HCT116 (cell line): ENCODE measurements around the gene YTHDF1. TPM values are rescaled to one million over a fixed set of nuclear protein-coding genes. Genes with fewer than 3 reads are reported as not detected.

Experiments used
- ATAC-seq: fragments of 200-7000 bp; cut with Tn5 transposase; 2 replicates; pipeline ENCODE4 v1.9.1; 2020; ENCODE audit warnings: mild to moderate bottlenecking, moderate library complexity
- BruUV-seq: library from RNA; stranded (reverse); fragments of 400-500 nt; replicated peaks from 2 replicates; lab custom pipeline; 2021; lab: Mats Ljungman, UMichigan
- CTCF ChIA-PET: fragments of 300-600 bp; sonication (Branson Sonifier 250); formaldehyde crosslinking; loops from one replicate; lab custom pipeline; 2021; ENCODE audit warnings: antibody characterized with exemption; lab: Charles Lee
- POLR2A ChIA-PET: fragments of 300-600, 350-600 bp; sonication (Branson Sonifier 250); formaldehyde crosslinking; loops from one replicate; lab custom pipeline; 2021; ENCODE audit warnings: antibody characterized with exemption; lab: Charles Lee
- RAD21 ChIA-PET, 2 experiments: fragments of 300-600 bp; sonication (Branson Sonifier 250); formaldehyde crosslinking; loops; one replicate each; lab custom pipeline; 2023; ENCODE audit warnings: low total read pairs in 2 of 2; ENCODE audit not compliant: uncharacterized antibody in 2 of 2, unreplicated experiment in 2 of 2, low non-redundant PET in 1 of 2; lab: Charles Lee
- DNase-seq: peaks from one replicate; pipeline ENCODE4 v3.0.0-alpha.2; 2010; ENCODE audit warnings: low read depth, low spot score
- H2AFZ ChIP-seq: fragments of 200-600 bp; shearing (Covaris generic), sonication (generic); 2 replicates; pipeline ENCODE4 v1.6.1; 2017; ENCODE audit warnings: low read depth, mixed run types, mixed read lengths, antibody characterized with exemption, low read length; ENCODE audit not compliant: poor library complexity, severe bottlenecking
- H3K27ac ChIP-seq: 2 replicates; pipeline ENCODE4 v1.5.1; 2012; ENCODE audit warnings: low read depth, low read length
- H3K27me3 ChIP-seq: fragments of 200-600 bp; sonication (generic); 2 replicates; pipeline ENCODE4 v1.6.1; 2016; ENCODE audit warnings: mixed run types, low read length, mixed read lengths; ENCODE audit not compliant: insufficient read depth
- H3K36me3 ChIP-seq, 2 experiments: fragments of 200-500 bp in 1 of 2; fragments of 200-600 bp in 1 of 2; sonication (Bioruptor generic) in 1 of 2; sonication (generic) in 1 of 2; 2 replicates each; pipeline versions ENCODE4 v1.5.1 to v1.6.1; 2014 to 2016; ENCODE audit warnings: low read length in 2 of 2, inconsistent platforms in 1 of 2, mixed read lengths in 1 of 2, mixed run types in 1 of 2; ENCODE audit not compliant: insufficient read depth in 2 of 2, control insufficient read depth in 1 of 2
- H3K4me1 ChIP-seq, 2 experiments: fragments of 200-600 bp in 1 of 2; sonication (generic) in 1 of 2; 2 replicates each; pipeline versions ENCODE4 v1.5.1 to v1.6.1; 2012 to 2017; ENCODE audit warnings: low read length in 2 of 2, inconsistent platforms in 1 of 2, mild to moderate bottlenecking in 1 of 2, mixed read lengths in 1 of 2, mixed run types in 1 of 2, moderate library complexity in 1 of 2; ENCODE audit not compliant: insufficient read depth in 2 of 2, control insufficient read depth in 1 of 2
- H3K4me2 ChIP-seq: fragments of 200-600 bp; sonication (generic); 2 replicates; pipeline ENCODE4 v1.6.1; 2017; ENCODE audit warnings: mixed run types, low read length, mixed read lengths
- H3K4me3 ChIP-seq, 2 experiments: fragments of 200-600 bp in 1 of 2; sonication (generic) in 1 of 2; replicated peaks in 1 of 2; 2 replicates each; pipeline ENCODE4 v1.5.1; 2011 to 2016; ENCODE audit warnings: low read length in 2 of 2, control low read depth in 1 of 2, low read depth in 1 of 2, mild to moderate bottlenecking in 1 of 2, mixed read lengths in 1 of 2, mixed run types in 1 of 2
- H3K79me2 ChIP-seq: fragments of 200-600 bp; sonication (generic); 2 replicates; pipeline ENCODE4 v1.6.1; 2017; ENCODE audit warnings: mild to moderate bottlenecking, mixed run types, low read length, moderate library complexity, mixed read lengths; ENCODE audit not compliant: insufficient read depth
- H3K9ac ChIP-seq: fragments of 200-600 bp; sonication (generic); 2 replicates; pipeline ENCODE4 v1.6.1; 2016; ENCODE audit warnings: low read length, mixed read lengths
- H3K9me2 ChIP-seq: fragments of 200-600 bp; sonication (generic), shearing (Covaris generic); 2 replicates; pipeline ENCODE4 v1.6.1; 2017; ENCODE audit warnings: mixed run types, mild to moderate bottlenecking, moderate library complexity; ENCODE audit not compliant: insufficient read depth
- H3K9me3 ChIP-seq, 2 experiments: fragments of 200-500 bp in 1 of 2; fragments of 200-600 bp in 1 of 2; sonication (Bioruptor generic) in 1 of 2; sonication (generic) in 1 of 2; 2 replicates each; pipeline ENCODE4 v1.6.1; 2014 to 2017; ENCODE audit warnings: low read length in 2 of 2, mixed read lengths in 2 of 2, inconsistent platforms in 1 of 2, low read depth in 1 of 2, mild to moderate bottlenecking in 1 of 2, mixed run types in 1 of 2, moderate library complexity in 1 of 2; ENCODE audit not compliant: control insufficient read depth in 1 of 2, insufficient read depth in 1 of 2
- H4K20me1 ChIP-seq: fragments of 200-600 bp; sonication (generic), shearing (Covaris generic); 2 replicates; pipeline ENCODE4 v1.6.1; 2017; ENCODE audit warnings: mixed run types, mild to moderate bottlenecking, moderate library complexity; ENCODE audit not compliant: insufficient read depth
- CBX3 ChIP-seq: IDR thresholded peaks from 2 replicates; pipeline ENCODE4 v1.6.1; 2012; ENCODE audit warnings: low read depth
- CEBPB ChIP-seq: IDR thresholded peaks from 2 replicates; pipeline ENCODE4 v1.6.1; 2012; ENCODE audit warnings: low read depth
- EZH2 ChIP-seq: fragments of 200-600 bp; sonication (generic); IDR thresholded peaks from 2 replicates; pipeline ENCODE4 v1.6.1; 2017; ENCODE audit warnings: antibody characterized with exemption, mixed run types
- FOSL1 ChIP-seq: IDR thresholded peaks from 2 replicates; pipeline ENCODE4 v1.6.1; 2012; ENCODE audit warnings: low read depth
- JUND ChIP-seq: IDR thresholded peaks from 2 replicates; pipeline ENCODE4 v1.6.1; 2012
- POLR2AphosphoS5 ChIP-seq: IDR thresholded peaks from 2 replicates; pipeline ENCODE4 v1.6.1; 2011; ENCODE audit warnings: mild to moderate bottlenecking, low read depth, low read length, moderate library complexity
- RAD21 ChIP-seq: IDR thresholded peaks from 2 replicates; pipeline ENCODE4 v1.6.1; 2012; ENCODE audit warnings: low read depth, mild to moderate bottlenecking
- SIN3A ChIP-seq: IDR thresholded peaks from 2 replicates; pipeline ENCODE4 v1.6.1; 2012; ENCODE audit warnings: low read depth
- SP1 ChIP-seq: IDR thresholded peaks from 2 replicates; pipeline ENCODE4 v1.6.1; 2012; ENCODE audit warnings: low read depth
- SRF ChIP-seq: IDR thresholded peaks from 2 replicates; pipeline ENCODE4 v1.6.1; 2012; ENCODE audit warnings: low read depth
- ZFX ChIP-seq: fragments of 450-650 bp; IDR thresholded peaks from 2 replicates; pipeline ENCODE4 v1.6.1; 2017
- ZNF274 ChIP-seq: fragments of 200-500 bp; sonication (Bioruptor generic); IDR thresholded peaks from 2 replicates; pipeline ENCODE4 v1.6.1; 2014; ENCODE audit warnings: mild to moderate bottlenecking, low read depth, low read length, inconsistent platforms
- intact Hi-C: fragments of 100-400 bp; cut with micrococcal nuclease; formaldehyde crosslinking; loops from 2 replicates; pipeline ENCODE4 v1.10.0; 2022
- total RNA-seq: library from RNA; stranded (reverse); gene quantifications from one replicate; pipeline ENCODE4 v1.2.1, GENCODE V29; 2021; ENCODE audit not compliant: unreplicated experiment
- TF ChIP-seq, protein P1 (sequence below): IDR thresholded peaks from 2 replicates; pipeline ENCODE4 v1.6.1; 2011; ENCODE audit warnings: mild to moderate bottlenecking, low read length, moderate library complexity; ENCODE audit not compliant: insufficient replicate concordance; ENCODE audit errors: extremely low read depth
- TF ChIP-seq, protein P2 (sequence below): IDR thresholded peaks from 2 replicates; pipeline ENCODE4 v1.6.1; 2012
- TF ChIP-seq, protein P3 (sequence below), 3 experiments: fragments of 200-600 bp in 1 of 3; sonication (generic) in 1 of 3; IDR thresholded peaks in 2 of 3; conservative IDR thresholded peaks in 1 of 3; 2 replicates each; pipeline ENCODE4 v1.5.1; 2012 to 2017; ENCODE audit warnings: low read depth in 2 of 3, low read length in 2 of 3, antibody characterized with exemption in 1 of 3, borderline replicate concordance in 1 of 3, control low read depth in 1 of 3, mild to moderate bottlenecking in 1 of 3, mixed read lengths in 1 of 3, mixed run types in 1 of 3, moderate library complexity in 1 of 3; ENCODE audit not compliant: insufficient read depth in 1 of 3
- TF ChIP-seq, protein P4 (sequence below): IDR thresholded peaks from 2 replicates; pipeline ENCODE4 v1.6.1; 2012

Gene YTHDF1
- total RNA-seq, 1 experiment from 2014 or later, result 42.8 TPM

DNA sequence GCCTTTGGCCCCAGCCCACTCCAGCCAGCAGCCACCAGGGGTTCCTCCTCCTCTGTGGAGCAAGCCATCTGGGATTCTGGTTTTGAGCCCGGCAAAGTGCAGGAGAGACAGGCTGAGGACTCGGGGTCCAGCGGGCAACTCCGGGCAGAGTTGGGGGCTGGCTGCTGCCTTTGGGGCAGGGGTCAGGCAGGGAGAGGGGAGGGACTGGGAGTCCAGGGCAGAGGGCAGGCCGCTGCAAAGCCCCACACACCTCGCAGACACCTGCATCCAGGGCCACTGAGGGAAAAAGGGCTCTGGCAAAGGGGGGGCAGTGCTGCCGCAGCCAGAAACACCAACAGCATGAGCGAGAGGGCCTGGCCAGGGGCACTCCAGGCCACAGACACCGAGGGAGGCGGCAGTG lies 28.5 kb upstream of the YTHDF1 start:
- Histone ChIP-seq H3K4me2 (no peak overlapping the region), H3K9me2 (no peaks in the 10 kb centered on the region), H2AFZ (no peak overlapping the region), H3K36me3 (no peaks in the 10 kb centered on the region), H3K9ac (no peak overlapping the region), H3K79me2 (no peaks in the 10 kb centered on the region), H3K27ac (no peak overlapping the region), H3K4me1 (no peaks in the 10 kb centered on the region), H3K4me3 (no peak overlapping the region), H3K9me3 (no peaks in the 10 kb centered on the region), H4K20me1 (no peaks in the 10 kb centered on the region), H3K27me3 (no peaks in the 10 kb centered on the region)
- TF ChIP-seq JUND (no peak), CBX3 (no peak), FOSL1 (no peak), SP1 (no peak), POLR2AphosphoS5 (no peak), RAD21 (no peak), ZFX (no peak), ZNF274 (no peak), SRF (no peak), SIN3A (no peak), EZH2 (no peak), CEBPB (no peak)
- TF ChIP-seq, protein P1, sequence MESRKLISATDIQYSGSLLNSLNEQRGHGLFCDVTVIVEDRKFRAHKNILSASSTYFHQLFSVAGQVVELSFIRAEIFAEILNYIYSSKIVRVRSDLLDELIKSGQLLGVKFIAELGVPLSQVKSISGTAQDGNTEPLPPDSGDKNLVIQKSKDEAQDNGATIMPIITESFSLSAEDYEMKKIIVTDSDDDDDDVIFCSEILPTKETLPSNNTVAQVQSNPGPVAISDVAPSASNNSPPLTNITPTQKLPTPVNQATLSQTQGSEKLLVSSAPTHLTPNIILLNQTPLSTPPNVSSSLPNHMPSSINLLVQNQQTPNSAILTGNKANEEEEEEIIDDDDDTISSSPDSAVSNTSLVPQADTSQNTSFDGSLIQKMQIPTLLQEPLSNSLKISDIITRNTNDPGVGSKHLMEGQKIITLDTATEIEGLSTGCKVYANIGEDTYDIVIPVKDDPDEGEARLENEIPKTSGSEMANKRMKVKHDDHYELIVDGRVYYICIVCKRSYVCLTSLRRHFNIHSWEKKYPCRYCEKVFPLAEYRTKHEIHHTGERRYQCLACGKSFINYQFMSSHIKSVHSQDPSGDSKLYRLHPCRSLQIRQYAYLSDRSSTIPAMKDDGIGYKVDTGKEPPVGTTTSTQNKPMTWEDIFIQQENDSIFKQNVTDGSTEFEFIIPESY, result no peak
- TF ChIP-seq, protein P2, sequence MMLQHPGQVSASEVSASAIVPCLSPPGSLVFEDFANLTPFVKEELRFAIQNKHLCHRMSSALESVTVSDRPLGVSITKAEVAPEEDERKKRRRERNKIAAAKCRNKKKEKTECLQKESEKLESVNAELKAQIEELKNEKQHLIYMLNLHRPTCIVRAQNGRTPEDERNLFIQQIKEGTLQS, result no peak
- TF ChIP-seq, protein P3, sequence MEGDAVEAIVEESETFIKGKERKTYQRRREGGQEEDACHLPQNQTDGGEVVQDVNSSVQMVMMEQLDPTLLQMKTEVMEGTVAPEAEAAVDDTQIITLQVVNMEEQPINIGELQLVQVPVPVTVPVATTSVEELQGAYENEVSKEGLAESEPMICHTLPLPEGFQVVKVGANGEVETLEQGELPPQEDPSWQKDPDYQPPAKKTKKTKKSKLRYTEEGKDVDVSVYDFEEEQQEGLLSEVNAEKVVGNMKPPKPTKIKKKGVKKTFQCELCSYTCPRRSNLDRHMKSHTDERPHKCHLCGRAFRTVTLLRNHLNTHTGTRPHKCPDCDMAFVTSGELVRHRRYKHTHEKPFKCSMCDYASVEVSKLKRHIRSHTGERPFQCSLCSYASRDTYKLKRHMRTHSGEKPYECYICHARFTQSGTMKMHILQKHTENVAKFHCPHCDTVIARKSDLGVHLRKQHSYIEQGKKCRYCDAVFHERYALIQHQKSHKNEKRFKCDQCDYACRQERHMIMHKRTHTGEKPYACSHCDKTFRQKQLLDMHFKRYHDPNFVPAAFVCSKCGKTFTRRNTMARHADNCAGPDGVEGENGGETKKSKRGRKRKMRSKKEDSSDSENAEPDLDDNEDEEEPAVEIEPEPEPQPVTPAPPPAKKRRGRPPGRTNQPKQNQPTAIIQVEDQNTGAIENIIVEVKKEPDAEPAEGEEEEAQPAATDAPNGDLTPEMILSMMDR (IDR thresholded peaks at IDR 0.05 in 2 of 3, conservative IDR thresholded peaks at IDR 0.05 in 1 of 3; ENCODE audit: borderline replicate concordance in 1 of 3, insufficient read depth in 1 of 3, low read depth in 2 of 3, low read length in 2 of 3), result no peak
- TF ChIP-seq, protein P4, sequence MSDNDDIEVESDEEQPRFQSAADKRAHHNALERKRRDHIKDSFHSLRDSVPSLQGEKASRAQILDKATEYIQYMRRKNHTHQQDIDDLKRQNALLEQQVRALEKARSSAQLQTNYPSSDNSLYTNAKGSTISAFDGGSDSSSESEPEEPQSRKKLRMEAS, result no peak
- DNase-seq, result no peak
- no peak for ATAC-seq
- no TSS peak for BruUV-seq
- ChIA-PET CTCF (no interaction called here), RAD21 (no interaction called here), POLR2A (no interaction called here)
- intact Hi-C loops, result no loop called here
